Measurements from ENCODE around the gene ACKR2.
A peak's percentile ranks its signal among the peaks of the same experiment; 100 is the strongest.

Gene ACKR2

GRCh38 chr3:42906848-42907183 is 97.6 kb downstream of the ACKR2 start:
- peak overlapping the region; percentile 48 for H3K4me3 ChIP-seq (ENCODE audit: low read depth, low read length)
- no peak for DNase-seq (ENCODE audit: low read depth)

- DNase-seq (ENCODE audit: low read depth) = no peak
- H3K4me3 ChIP-seq (ENCODE audit: low read depth, low read length) = no peak overlapping the region
These were observed 99.4 kb downstream of the ACKR2 start for GRCh38 chr3:42908675-42909074.

- DNase-seq (ENCODE audit: low read depth) = no peak
- no peak overlapping the region for H3K4me3 ChIP-seq (ENCODE audit: low read depth, low read length)
These were observed 102.3 kb downstream of the ACKR2 start for GRCh38 chr3:42911551-42911950.

- DNase-seq (ENCODE audit: low read depth) = no peak
These were observed 105.7 kb downstream of the ACKR2 start for GRCh38 chr3:42914771-42915515.

More at GRCh38 chr3:42914771-42915515, 105.7 kb downstream of the ACKR2 start:
- no peak overlapping the region for H3K4me3 ChIP-seq (ENCODE audit: low read depth, low read length)

All from skeletal muscle cell (primary cell).